ENCODE measurements around the gene SYNM.

The SYNM gene

DNA sequence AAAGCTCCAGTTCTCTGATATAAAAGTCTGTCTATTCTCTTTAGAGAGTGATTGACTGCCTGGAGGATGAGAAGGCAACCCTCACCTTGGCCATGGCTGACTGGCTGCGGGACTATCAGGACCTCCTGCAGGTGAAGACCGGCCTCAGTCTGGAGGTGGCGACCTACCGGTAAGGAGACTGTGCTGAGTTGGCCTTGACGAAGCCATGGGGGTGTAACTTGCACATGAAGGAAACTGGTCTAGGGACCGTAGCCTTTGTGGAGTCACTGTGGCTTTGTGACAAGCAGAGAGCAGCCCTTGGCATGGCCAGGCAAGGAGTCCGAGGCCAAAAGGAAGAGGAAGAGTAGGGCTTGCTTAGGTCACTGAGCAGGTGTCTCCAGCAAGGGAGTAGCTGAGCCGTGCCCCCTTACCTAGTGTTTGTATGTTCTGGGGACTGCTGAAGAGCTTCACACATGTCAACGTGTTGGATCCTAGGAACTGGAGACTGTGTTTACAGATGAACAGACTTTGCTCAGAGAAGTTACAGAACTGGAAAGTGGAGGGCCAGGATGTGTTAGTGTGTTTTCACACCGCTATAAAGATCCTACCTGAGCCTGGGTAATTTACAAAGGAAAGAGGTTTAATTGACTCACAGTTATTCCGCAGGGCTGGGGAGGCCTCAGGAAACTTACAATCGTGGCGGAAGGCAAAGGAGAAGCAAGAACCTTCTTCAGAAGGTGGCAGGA lies 8.8 kb downstream of the SYNM start:
- H2BK12ac ChIP-seq (ENCODE audit: low read length): no peak overlapping the region
- WGBS, 2 donors (ENCODE audit: extremely low coverage in 2 of 2, insufficient read length in 2 of 2, insufficient replicate concordance in 1 of 2): no CpG with 5 or more reads among the region's 13 CpGs
- no peak overlapping the region for H3K4me3 ChIP-seq (ENCODE audit: low read length in 2 of 2)
- H3K9me3 ChIP-seq (replicated peaks in 1 of 2; ENCODE audit: control insufficient read depth in 2 of 2, insufficient read depth in 1 of 2, low read depth in 1 of 2, low read length in 2 of 2): no peaks in the 10 kb centered on the region
- no peak overlapping the region for H2AFZ ChIP-seq (ENCODE audit: low read length)
- no peaks in the 10 kb centered on the region for H3K79me1 ChIP-seq (ENCODE audit: low read depth, low read length)
- no peak overlapping the region for H3K23ac ChIP-seq (ENCODE audit: low read depth, low read length, poor library complexity)
- H2BK15ac ChIP-seq (ENCODE audit: low read length): no peak overlapping the region
- no peak overlapping the region for H3K9ac ChIP-seq (ENCODE audit: low read depth, low read length, poor library complexity)
- no peak overlapping the region for H2BK5ac ChIP-seq (ENCODE audit: low read length)
- H3K36me3 ChIP-seq (replicated peaks in 1 of 2; ENCODE audit: control insufficient read depth in 2 of 2, insufficient read depth in 2 of 2, low read length in 2 of 2): peaks cover 0 to 34% of the 10 kb centered on the region in 2 donors
- no peak overlapping the region for H3K27ac ChIP-seq (replicated peaks; ENCODE audit: low read length)
- no peak overlapping the region for H3K14ac ChIP-seq (ENCODE audit: low read length)
- H3K4me1 ChIP-seq (ENCODE audit: control insufficient read depth in 2 of 2, insufficient read depth in 1 of 2, low read depth in 1 of 2, low read length in 2 of 2): peaks cover 0 to 4% of the 10 kb centered on the region in 2 donors
- no peak overlapping the region for H3K4me2 ChIP-seq (ENCODE audit: insufficient read depth, low read length, poor library complexity, severe bottlenecking)
- H3K4ac ChIP-seq (ENCODE audit: low read length): no peak overlapping the region
- DNase-seq (ENCODE audit: low spot score): no peak
- no peak overlapping the region for H2AK5ac ChIP-seq (ENCODE audit: low read depth, low read length)
- H3K27me3 ChIP-seq (ENCODE audit: control insufficient read depth in 3 of 3, insufficient read depth in 3 of 3, low read depth in 1 of 3, low read length in 3 of 3): no peaks in the 10 kb centered on the region
- H3K18ac ChIP-seq (ENCODE audit: low read length): no peak overlapping the region
- no peak overlapping the region for H4K91ac ChIP-seq (ENCODE audit: low read depth, low read length, poor library complexity)
- no peak overlapping the region for H4K8ac ChIP-seq (ENCODE audit: low read depth, low read length)
- no peak overlapping the region for H2BK120ac ChIP-seq (ENCODE audit: low read depth, low read length)

DNA sequence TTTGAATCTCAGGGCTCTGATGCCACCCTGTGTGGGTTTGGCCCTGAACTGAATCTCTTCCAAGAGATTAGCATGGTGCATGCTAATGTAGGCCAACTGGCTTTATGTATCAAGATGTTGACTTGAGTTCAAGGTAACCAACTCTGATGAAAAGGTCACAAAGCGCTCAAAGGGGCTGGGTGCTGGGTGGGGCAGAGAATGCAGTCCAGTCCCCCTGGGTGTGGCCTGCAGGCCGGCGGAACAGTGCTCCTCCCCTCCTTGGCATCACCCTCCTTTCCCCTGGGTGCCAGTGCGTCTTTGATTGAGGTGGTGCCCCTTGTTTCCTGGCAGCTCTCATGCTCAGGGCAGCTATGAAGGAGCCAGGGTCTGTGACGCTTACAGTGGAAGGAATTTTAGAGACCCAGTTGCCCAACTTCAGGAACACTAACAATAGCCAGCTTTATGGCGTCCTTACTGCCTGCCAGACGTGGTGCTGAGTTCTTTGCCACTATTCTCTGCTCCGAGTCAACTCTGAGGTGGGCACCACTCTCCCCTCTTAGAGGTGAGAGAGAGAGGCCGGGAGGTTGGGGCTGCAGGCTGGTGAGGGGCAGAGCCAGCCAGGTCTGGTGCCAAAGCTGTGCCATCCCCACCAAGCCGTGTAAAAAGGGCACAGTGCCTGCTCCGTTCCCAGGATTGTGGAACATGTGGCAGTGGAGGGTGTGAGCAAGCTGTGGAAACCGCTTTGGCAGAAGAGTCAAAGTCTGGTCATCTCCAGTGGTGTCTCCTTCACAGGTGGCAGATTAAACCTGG lies 9.8 kb downstream of the SYNM start:
- H3K9me3 ChIP-seq (replicated peaks in 1 of 2; ENCODE audit: control insufficient read depth in 2 of 2, insufficient read depth in 1 of 2, low read depth in 1 of 2, low read length in 2 of 2): no peaks in the 10 kb centered on the region
- H3K79me1 ChIP-seq (ENCODE audit: low read depth, low read length): no peaks in the 10 kb centered on the region
- H3K4me3 ChIP-seq (ENCODE audit: low read length in 2 of 2): no peak overlapping the region
- H2AFZ ChIP-seq (ENCODE audit: low read length): no peak overlapping the region
- no peaks in the 10 kb centered on the region for H3K4me1 ChIP-seq (ENCODE audit: control insufficient read depth in 2 of 2, insufficient read depth in 1 of 2, low read depth in 1 of 2, low read length in 2 of 2)
- no peak overlapping the region for H4K8ac ChIP-seq (ENCODE audit: low read depth, low read length)
- H3K36me3 ChIP-seq (replicated peaks in 1 of 2; ENCODE audit: control insufficient read depth in 2 of 2, insufficient read depth in 2 of 2, low read length in 2 of 2): peaks cover 0 to 44% of the 10 kb centered on the region in 2 donors
- no peak overlapping the region for H3K18ac ChIP-seq (ENCODE audit: low read length)
- no peak overlapping the region for H2BK12ac ChIP-seq (ENCODE audit: low read length)
- H3K23ac ChIP-seq (ENCODE audit: low read depth, low read length, poor library complexity): no peak overlapping the region
- no peak overlapping the region for H3K27ac ChIP-seq (replicated peaks; ENCODE audit: low read length)
- no peak overlapping the region for H3K4ac ChIP-seq (ENCODE audit: low read length)
- no peak overlapping the region for H2AK5ac ChIP-seq (ENCODE audit: low read depth, low read length)
- no peaks in the 10 kb centered on the region for H3K27me3 ChIP-seq (ENCODE audit: control insufficient read depth in 3 of 3, insufficient read depth in 3 of 3, low read depth in 1 of 3, low read length in 3 of 3)
- H3K4me2 ChIP-seq (ENCODE audit: insufficient read depth, low read length, poor library complexity, severe bottlenecking): no peak overlapping the region
- no peak for DNase-seq (ENCODE audit: low spot score)
- no peak overlapping the region for H4K91ac ChIP-seq (ENCODE audit: low read depth, low read length, poor library complexity)
- no peak overlapping the region for H2BK5ac ChIP-seq (ENCODE audit: low read length)
- WGBS, 2 donors (ENCODE audit: extremely low coverage in 2 of 2, insufficient read length in 2 of 2, insufficient replicate concordance in 1 of 2): no CpG with 5 or more reads among the region's 12 CpGs
- no peak overlapping the region for H3K14ac ChIP-seq (ENCODE audit: low read length)
- no peak overlapping the region for H2BK120ac ChIP-seq (ENCODE audit: low read depth, low read length)
- H2BK15ac ChIP-seq (ENCODE audit: low read length): no peak overlapping the region
- no peak overlapping the region for H3K9ac ChIP-seq (ENCODE audit: low read depth, low read length, poor library complexity)

DNA sequence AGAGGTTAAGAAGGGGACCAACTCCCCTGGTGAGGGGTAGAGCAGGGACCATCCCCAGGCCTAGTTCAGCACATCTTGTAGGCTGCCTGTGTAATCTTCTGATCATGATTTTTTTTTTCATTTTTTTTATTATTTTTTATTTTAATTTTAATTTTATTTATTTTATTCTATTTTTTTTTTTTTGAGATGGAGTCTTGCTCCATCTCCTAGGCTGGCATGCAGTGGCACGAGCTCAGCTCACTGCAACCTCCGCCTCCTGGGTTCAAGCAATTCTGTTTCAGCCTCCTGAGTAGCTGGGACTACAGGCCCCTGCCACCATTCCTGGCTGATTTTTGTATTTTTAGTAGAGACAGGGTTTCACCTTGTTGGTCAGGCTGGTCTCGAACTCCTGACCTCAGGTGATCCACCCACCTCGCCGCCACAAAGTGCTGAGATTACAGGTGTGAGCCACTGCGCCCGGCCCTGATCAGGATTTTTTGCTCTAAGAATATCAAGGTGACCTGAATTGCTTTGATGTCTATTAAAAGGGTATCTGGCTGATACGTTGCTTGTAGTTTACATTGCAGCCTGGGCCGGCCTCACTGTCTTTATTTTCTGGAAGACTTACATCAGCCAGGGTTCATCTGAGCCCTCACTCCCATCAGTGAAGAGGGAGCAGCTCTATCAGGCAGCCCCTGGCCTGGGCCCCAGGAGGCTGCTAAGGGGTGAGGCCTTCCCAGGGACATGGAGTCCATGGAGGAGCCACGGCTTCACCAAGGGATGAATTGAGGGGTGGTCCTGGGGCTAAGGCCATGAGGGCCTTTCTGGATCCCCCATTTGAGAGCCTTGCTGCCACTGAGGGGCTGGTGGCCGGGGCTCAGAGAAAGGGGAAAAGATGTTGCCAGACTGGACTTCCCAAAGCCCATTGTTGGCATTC lies 10.7 kb downstream of the SYNM start:
- H2BK120ac ChIP-seq (ENCODE audit: low read depth, low read length): no peak overlapping the region
- WGBS, 2 donors (ENCODE audit: extremely low coverage in 2 of 2, insufficient read length in 2 of 2, insufficient replicate concordance in 1 of 2): no CpG with 5 or more reads among the region's 11 CpGs
- DNase-seq (ENCODE audit: low spot score): no peak

More for the DNA sequence above, 10.7 kb downstream of the SYNM start:
- Histone ChIP-seq H3K14ac (ENCODE audit: low read length) (no peak overlapping the region), H3K9ac (ENCODE audit: low read depth, low read length, poor library complexity) (no peak overlapping the region), H3K4me1 (ENCODE audit: control insufficient read depth in 2 of 2, insufficient read depth in 1 of 2, low read depth in 1 of 2, low read length in 2 of 2) (no peaks in the 10 kb centered on the region), H3K79me1 (ENCODE audit: low read depth, low read length) (no peaks in the 10 kb centered on the region), H3K4me3 (ENCODE audit: low read length in 2 of 2) (no peak overlapping the region), H3K4me2 (ENCODE audit: insufficient read depth, low read length, poor library complexity, severe bottlenecking) (no peak overlapping the region), H3K4ac (ENCODE audit: low read length) (no peak overlapping the region), H3K23ac (ENCODE audit: low read depth, low read length, poor library complexity) (no peak overlapping the region), H4K91ac (ENCODE audit: low read depth, low read length, poor library complexity) (no peak overlapping the region), H3K18ac (ENCODE audit: low read length) (no peak overlapping the region), H3K27me3 (ENCODE audit: control insufficient read depth in 3 of 3, insufficient read depth in 3 of 3, low read depth in 1 of 3, low read length in 3 of 3) (no peaks in the 10 kb centered on the region), H3K36me3 (replicated peaks in 1 of 2; ENCODE audit: control insufficient read depth in 2 of 2, insufficient read depth in 2 of 2, low read length in 2 of 2) (peaks cover 0 to 49% of the 10 kb centered on the region in 2 donors), H4K8ac (ENCODE audit: low read depth, low read length) (no peak overlapping the region), H2BK15ac (ENCODE audit: low read length) (no peak overlapping the region), H3K27ac (replicated peaks; ENCODE audit: low read length) (no peak overlapping the region), H2AK5ac (ENCODE audit: low read depth, low read length) (no peak overlapping the region), H2BK5ac (ENCODE audit: low read length) (no peak overlapping the region), H2AFZ (ENCODE audit: low read length) (no peak overlapping the region), H2BK12ac (ENCODE audit: low read length) (no peak overlapping the region), H3K9me3 (replicated peaks in 1 of 2; ENCODE audit: control insufficient read depth in 2 of 2, insufficient read depth in 1 of 2, low read depth in 1 of 2, low read length in 2 of 2) (no peaks in the 10 kb centered on the region)
